ENCODE data around the gene AFAP1. TPM values are rescaled to one million over a fixed set of nuclear protein-coding genes. Genes with fewer than 3 reads are reported as not detected.

AFAP1 gene, protein sequence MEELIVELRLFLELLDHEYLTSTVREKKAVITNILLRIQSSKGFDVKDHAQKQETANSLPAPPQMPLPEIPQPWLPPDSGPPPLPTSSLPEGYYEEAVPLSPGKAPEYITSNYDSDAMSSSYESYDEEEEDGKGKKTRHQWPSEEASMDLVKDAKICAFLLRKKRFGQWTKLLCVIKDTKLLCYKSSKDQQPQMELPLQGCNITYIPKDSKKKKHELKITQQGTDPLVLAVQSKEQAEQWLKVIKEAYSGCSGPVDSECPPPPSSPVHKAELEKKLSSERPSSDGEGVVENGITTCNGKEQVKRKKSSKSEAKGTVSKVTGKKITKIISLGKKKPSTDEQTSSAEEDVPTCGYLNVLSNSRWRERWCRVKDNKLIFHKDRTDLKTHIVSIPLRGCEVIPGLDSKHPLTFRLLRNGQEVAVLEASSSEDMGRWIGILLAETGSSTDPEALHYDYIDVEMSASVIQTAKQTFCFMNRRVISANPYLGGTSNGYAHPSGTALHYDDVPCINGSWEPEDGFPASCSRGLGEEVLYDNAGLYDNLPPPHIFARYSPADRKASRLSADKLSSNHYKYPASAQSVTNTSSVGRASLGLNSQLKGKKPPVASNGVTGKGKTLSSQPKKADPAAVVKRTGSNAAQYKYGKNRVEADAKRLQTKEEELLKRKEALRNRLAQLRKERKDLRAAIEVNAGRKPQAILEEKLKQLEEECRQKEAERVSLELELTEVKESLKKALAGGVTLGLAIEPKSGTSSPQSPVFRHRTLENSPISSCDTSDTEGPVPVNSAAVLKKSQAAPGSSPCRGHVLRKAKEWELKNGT
- total RNA-seq (10 to 100 TPM in 4 of 5 donors, 1 to 10 TPM in 1; 4.8 to 34.8 (median 20.3) TPM), total RNA-seq (19.5 to 126 (median 45.5) reads per million in 29 experiments)
- total RNA-seq (2013), result 7.4 TPM

DNA sequence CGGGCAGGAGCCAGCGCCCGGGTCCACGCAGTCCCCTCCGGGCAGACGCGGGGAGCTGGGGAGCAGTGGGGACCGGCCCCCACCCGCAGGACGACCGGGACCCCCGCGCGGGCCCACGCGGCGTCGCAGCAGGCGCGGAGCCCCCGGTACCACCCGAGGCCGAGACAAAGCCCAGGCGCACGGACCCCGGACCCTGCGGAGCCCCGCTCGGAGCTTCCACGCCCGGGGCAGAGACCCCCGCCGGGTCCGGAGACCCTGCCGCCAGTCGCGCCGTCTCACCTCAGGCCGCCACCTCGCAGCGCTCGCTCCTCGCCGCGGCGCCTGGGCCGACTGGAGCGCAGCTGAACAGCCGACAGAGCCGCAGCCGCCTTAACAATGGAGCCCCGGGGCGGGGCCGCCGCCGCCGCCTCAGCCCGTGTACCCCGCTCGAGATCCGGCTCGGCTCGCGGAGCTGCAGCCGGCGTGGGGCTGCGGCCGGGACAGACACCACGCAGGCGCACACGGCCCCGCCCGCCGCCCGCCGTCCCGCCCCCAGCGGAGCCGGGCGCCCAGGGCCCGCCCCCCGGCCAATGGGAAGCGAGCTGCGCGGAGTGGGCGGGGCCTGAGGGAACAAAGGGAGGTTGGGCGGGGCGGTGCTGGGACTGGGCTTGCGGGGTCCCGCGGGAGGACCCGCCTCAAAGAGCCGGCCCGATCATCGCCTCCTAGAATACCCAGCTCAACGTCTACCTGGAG, at the start of gene AFAP1:
Gene AFAP1, minus strand, starts transcription at position 485 of the 732 bp plus-strand sequence. CDS start 67,783 bp downstream, outside the sequence.
- Mint-ChIP-seq H3K27me3 (peaks cover 12% of the 10 kb centered on the region in 2 donors), H3K4me1 (peaks cover 14 to 31% (median 19%) of the 10 kb centered on the region in 3 donors), H3K27ac (no peak within 1 kb of the TSS), H3K36me3 (no peaks in the 10 kb centered on the region), H3K4me3 (peak within 1 kb of the TSS; percentile 62 to 75 (median 73)), H3K9me3 (no peaks in the 10 kb centered on the region)
- Histone ChIP-seq H3K4me1 (ENCODE audit: control insufficient read depth in 1 of 2, extremely low read depth in 1 of 2, insufficient read depth in 2 of 2, low read length in 2 of 2) (peaks cover 6 to 21% of the 10 kb centered on the region in 2 experiments), H3K4me3 (ENCODE audit: control insufficient read depth in 1 of 2, extremely low read depth in 1 of 2, low read length in 1 of 2) (peak within 1 kb of the TSS; percentile 69 to 71), H3K27me3 (replicated peaks in 1 of 2; ENCODE audit: control insufficient read depth in 2 of 2, extremely low read depth in 1 of 2, insufficient read depth in 2 of 2, low read length in 1 of 2) (peaks cover 8 to 14% of the 10 kb centered on the region in 2 experiments), H3K36me3 (ENCODE audit: control insufficient read depth in 2 of 2, extremely low read depth in 1 of 2, insufficient read depth in 1 of 2, low read length in 1 of 2) (no peaks in the 10 kb centered on the region), H3K9me3 (no peaks in the 10 kb centered on the region), H3K27ac (ENCODE audit: low read length) (no peak within 1 kb of the TSS)
- CTCF ChIA-PET, result interaction anchor here (0.6 to 1.9 kb wide), 14 partner anchors 31 to 1246 kb away, joined by 3 to 7 read pairs (median 4); no protein-coding TSS in a partner anchor
- peak; percentile 91 to 95 (median 92) for ATAC-seq (replicated peaks in 1 of 4)
- POLR2A ChIA-PET, result interaction anchor here (0.6 to 0.8 kb wide), 9 partner anchors 8 to 1066 kb away, joined by 3 to 5 read pairs (median 3); no protein-coding TSS in a partner anchor
- DNase-seq, result peak; percentile 75 to 95 (median 86)
- WGBS (ENCODE audit: insufficient coverage), result under 1% methylated on average over 92 of the region's 96 CpGs

DNA sequence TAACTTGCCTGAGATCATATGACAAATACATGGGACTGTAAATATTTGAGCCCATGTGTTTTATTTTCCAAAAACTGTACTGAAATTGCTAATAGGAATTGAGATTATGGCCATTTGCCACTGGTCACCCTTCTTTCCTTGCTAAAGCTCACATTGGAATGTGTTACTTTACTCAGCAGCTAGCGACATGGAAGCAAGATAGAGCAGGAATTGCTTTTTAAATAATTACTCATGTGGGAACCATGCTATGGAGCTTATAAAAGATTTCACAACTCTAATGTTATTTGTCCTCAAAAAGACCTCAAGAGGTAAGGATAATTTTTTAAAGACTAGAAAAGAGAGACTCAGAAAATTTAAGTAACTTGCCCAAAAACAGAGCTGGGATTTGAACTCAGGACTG, 48.8 kb upstream of the AFAP1 start:
- H3K36me3 Mint-ChIP-seq, result no peaks in the 10 kb centered on the region
- CTCF ChIA-PET, result interaction anchor here (0.7 to 1.5 kb wide), 5 partner anchors 145 to 190 kb away, joined by 3 to 7 read pairs (median 3); no protein-coding TSS in a partner anchor
- ATAC-seq (replicated peaks in 1 of 4), result no peak
- peaks cover 0 to 5% (median 2%) of the 10 kb centered on the region in 3 donors for H3K9me3 Mint-ChIP-seq
- peaks cover 0 to 7% (median 4%) of the 10 kb centered on the region in 3 donors for H3K4me1 Mint-ChIP-seq
- no peak for DNase-seq
- H3K27me3 ChIP-seq (replicated peaks in 1 of 2; ENCODE audit: control insufficient read depth in 2 of 2, extremely low read depth in 1 of 2, insufficient read depth in 2 of 2, low read length in 1 of 2), result peaks cover 0 to 23% of the 10 kb centered on the region in 2 experiments
- POLR2A ChIA-PET, result no interaction called here
- H3K36me3 ChIP-seq (ENCODE audit: control insufficient read depth in 2 of 2, extremely low read depth in 1 of 2, insufficient read depth in 1 of 2, low read length in 1 of 2), result no peaks in the 10 kb centered on the region
- no peak overlapping the region for H3K27ac Mint-ChIP-seq
- H3K27ac ChIP-seq (ENCODE audit: low read length), result no peak overlapping the region
- H3K4me3 Mint-ChIP-seq, result no peak overlapping the region
- no peaks in the 10 kb centered on the region for H3K9me3 ChIP-seq
- H3K4me1 ChIP-seq (ENCODE audit: control insufficient read depth in 1 of 2, extremely low read depth in 1 of 2, insufficient read depth in 2 of 2, low read length in 2 of 2), result peaks cover 0 to 9% of the 10 kb centered on the region in 2 experiments
- peaks cover 0 to under 1% of the 10 kb centered on the region in 2 donors for H3K27me3 Mint-ChIP-seq
- WGBS (ENCODE audit: insufficient coverage), result no CpG with 5 or more reads among the region's 1 CpG
- no peak overlapping the region for H3K4me3 ChIP-seq (ENCODE audit: control insufficient read depth in 1 of 2, extremely low read depth in 1 of 2, low read length in 1 of 2)

DNA sequence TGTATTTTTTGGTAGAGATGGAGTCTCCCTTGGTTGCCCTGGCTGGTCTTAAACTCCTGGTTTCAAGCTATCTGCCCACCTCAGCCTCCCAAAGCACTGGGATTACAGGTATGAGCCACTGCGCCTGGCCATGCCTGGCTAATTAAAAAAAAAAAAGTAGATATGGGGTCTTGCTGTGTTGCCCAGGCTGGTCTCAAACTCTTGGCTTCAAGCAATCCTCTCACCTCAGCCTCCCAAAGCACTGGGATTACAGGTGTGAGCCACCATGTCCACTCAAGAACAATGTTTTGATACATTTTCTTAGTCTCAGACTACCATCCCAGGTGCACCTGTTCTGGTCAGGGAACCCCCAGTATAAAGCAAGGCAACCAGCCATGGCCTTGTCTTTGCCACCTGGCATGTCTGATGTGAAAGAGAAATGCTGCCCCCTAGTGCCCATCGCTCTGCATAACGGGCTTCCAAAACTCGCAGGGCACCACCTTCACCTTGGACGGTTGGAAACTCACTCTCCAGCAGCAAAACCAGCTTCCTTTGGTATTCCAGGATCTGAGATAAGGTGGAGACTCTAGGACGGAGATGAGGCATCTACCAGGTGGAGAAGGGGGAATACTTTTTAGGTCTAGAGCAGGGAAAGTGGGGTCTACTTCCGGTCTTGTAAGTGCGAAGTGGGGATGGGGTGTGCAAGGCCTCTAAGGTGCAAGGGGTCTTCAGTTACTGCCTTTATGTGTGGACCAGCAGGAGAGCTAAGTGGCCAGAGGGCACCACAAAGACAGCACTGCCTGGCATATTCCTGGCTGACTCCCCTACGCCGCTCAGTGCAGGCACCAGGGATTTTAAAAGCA, 47.7 kb upstream of the AFAP1 start:
- H3K4me3 ChIP-seq (ENCODE audit: control insufficient read depth in 1 of 2, extremely low read depth in 1 of 2, low read length in 1 of 2), result no peak overlapping the region
- DNase-seq (peak; percentile 24 to 88 (median 66)), ATAC-seq (replicated peaks in 1 of 4) (peak; percentile 73 to 81 (median 78))
- H3K36me3 ChIP-seq (ENCODE audit: control insufficient read depth in 2 of 2, extremely low read depth in 1 of 2, insufficient read depth in 1 of 2, low read length in 1 of 2), result no peaks in the 10 kb centered on the region
- CTCF ChIA-PET, result interaction anchor here (0.6 to 1.7 kb wide), 11 partner anchors 51 to 569 kb away, joined by 3 to 8 read pairs (median 4); no protein-coding TSS in a partner anchor
- no peaks in the 10 kb centered on the region for H3K9me3 ChIP-seq
- H3K4me1 ChIP-seq (ENCODE audit: control insufficient read depth in 1 of 2, extremely low read depth in 1 of 2, insufficient read depth in 2 of 2, low read length in 2 of 2), result peaks cover 0 to 9% of the 10 kb centered on the region in 2 experiments
- peaks cover 0 to 7% (median 4%) of the 10 kb centered on the region in 3 donors for H3K4me1 Mint-ChIP-seq
- POLR2A ChIA-PET, result no interaction called here
- WGBS (ENCODE audit: insufficient coverage), result 80% methylated on average over 5 of the region's 10 CpGs
- peaks cover 0 to 3% of the 10 kb centered on the region in 2 donors for H3K27me3 Mint-ChIP-seq
- H3K36me3 Mint-ChIP-seq, result no peaks in the 10 kb centered on the region
- H3K4me3 Mint-ChIP-seq, result no peak overlapping the region
- peaks cover 0 to 29% of the 10 kb centered on the region in 2 experiments for H3K27me3 ChIP-seq (replicated peaks in 1 of 2; ENCODE audit: control insufficient read depth in 2 of 2, extremely low read depth in 1 of 2, insufficient read depth in 2 of 2, low read length in 1 of 2)
- no peak overlapping the region for H3K27ac ChIP-seq (ENCODE audit: low read length)
- H3K27ac Mint-ChIP-seq, result no peak overlapping the region
- peaks cover 0 to 5% (median 2%) of the 10 kb centered on the region in 3 donors for H3K9me3 Mint-ChIP-seq

DNA sequence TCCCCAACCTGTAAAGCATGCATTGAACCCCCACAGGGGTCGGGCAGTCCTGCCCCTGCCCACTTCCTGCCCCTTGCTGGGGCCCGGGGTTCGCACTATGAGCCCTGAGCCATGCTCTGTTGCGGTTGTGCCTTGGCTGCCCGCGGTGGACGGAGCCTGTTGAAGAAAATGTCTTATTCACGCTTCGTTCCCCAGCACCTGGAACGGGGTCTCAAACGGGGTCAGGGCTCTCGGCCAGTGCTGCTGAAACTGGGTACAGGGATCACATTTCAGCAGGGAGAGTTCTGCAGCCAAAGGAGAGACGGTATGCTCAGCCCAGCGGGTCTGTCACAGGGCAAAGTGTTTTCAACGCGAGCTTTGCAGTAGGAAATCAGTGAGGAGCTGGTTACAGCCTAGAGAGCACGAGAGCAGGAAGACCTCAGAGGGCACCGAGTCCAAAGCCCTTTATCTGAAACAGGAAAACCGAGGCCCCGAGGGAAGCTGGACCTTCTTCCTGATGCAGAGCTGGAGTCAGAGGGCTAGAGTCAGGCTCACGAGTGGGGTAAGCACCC, 46.3 kb upstream of the AFAP1 start:
- Histone ChIP-seq H3K27me3 (replicated peaks in 1 of 2; ENCODE audit: control insufficient read depth in 2 of 2, extremely low read depth in 1 of 2, insufficient read depth in 2 of 2, low read length in 1 of 2) (peaks cover 0 to 26% of the 10 kb centered on the region in 2 experiments), H3K27ac (ENCODE audit: low read length) (no peak overlapping the region), H3K36me3 (ENCODE audit: control insufficient read depth in 2 of 2, extremely low read depth in 1 of 2, insufficient read depth in 1 of 2, low read length in 1 of 2) (no peaks in the 10 kb centered on the region), H3K9me3 (no peaks in the 10 kb centered on the region), H3K4me3 (ENCODE audit: control insufficient read depth in 1 of 2, extremely low read depth in 1 of 2, low read length in 1 of 2) (no peak overlapping the region), H3K4me1 (ENCODE audit: control insufficient read depth in 1 of 2, extremely low read depth in 1 of 2, insufficient read depth in 2 of 2, low read length in 2 of 2) (peaks cover 0 to 15% of the 10 kb centered on the region in 2 experiments)
- peak overlapping the region in 1 of 2 donors; percentile 18 for H3K27ac Mint-ChIP-seq
- ATAC-seq (replicated peaks in 1 of 4) (peak in 1 of 4 experiments; percentile 17), DNase-seq (no peak)
- ChIA-PET POLR2A (no interaction called here), CTCF (interaction anchor here (0.7 to 1.7 kb wide), 4 partner anchors 48 to 184 kb away, joined by 3 to 8 read pairs (median 6); no protein-coding TSS in a partner anchor)
- WGBS (ENCODE audit: insufficient coverage), result 11% methylated on average over 20 of the region's 21 CpGs
- peaks cover 0 to 7% (median 4%) of the 10 kb centered on the region in 3 donors for H3K4me1 Mint-ChIP-seq
- H3K36me3 Mint-ChIP-seq, result no peaks in the 10 kb centered on the region
- peaks cover 0 to 5% (median 2%) of the 10 kb centered on the region in 3 donors for H3K9me3 Mint-ChIP-seq
- peaks cover 0 to 3% of the 10 kb centered on the region in 2 donors for H3K27me3 Mint-ChIP-seq
- peak overlapping the region in 2 of 3 donors; percentile 22 to 34 for H3K4me3 Mint-ChIP-seq

DNA sequence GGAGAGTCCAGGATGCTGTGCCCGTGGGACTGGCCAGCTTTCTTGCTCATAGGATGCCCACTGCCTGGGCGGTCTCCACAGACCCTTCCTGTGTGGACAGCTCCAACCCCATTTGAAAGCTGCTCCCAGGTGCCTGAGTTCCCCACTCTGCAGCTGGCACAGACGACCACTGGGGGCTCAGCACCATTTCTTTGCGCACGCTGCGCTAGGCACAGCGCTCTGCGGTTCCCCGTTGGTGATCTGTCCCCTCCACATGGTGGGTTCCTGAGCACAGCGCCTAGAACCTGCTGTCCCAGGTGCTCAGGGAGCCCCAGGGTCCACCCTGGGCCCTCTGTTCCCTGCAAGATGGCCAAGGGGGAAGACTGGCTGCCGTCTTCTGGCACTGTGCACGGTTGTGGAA, 45.4 kb upstream of the AFAP1 start:
- Mint-ChIP-seq H3K4me3 (no peak overlapping the region), H3K4me1 (peaks cover 0 to 7% (median 4%) of the 10 kb centered on the region in 3 donors), H3K27me3 (peaks cover 0 to 3% of the 10 kb centered on the region in 2 donors), H3K36me3 (no peaks in the 10 kb centered on the region), H3K9me3 (peaks cover 0 to 5% (median 2%) of the 10 kb centered on the region in 3 donors), H3K27ac (no peak overlapping the region)
- peaks cover 0 to 15% of the 10 kb centered on the region in 2 experiments for H3K4me1 ChIP-seq (ENCODE audit: control insufficient read depth in 1 of 2, extremely low read depth in 1 of 2, insufficient read depth in 2 of 2, low read length in 2 of 2)
- peaks cover 0 to 26% of the 10 kb centered on the region in 2 experiments for H3K27me3 ChIP-seq (replicated peaks in 1 of 2; ENCODE audit: control insufficient read depth in 2 of 2, extremely low read depth in 1 of 2, insufficient read depth in 2 of 2, low read length in 1 of 2)
- H3K4me3 ChIP-seq (ENCODE audit: control insufficient read depth in 1 of 2, extremely low read depth in 1 of 2, low read length in 1 of 2), result no peak overlapping the region
- ATAC-seq (replicated peaks in 1 of 4), result no peak
- no peaks in the 10 kb centered on the region for H3K36me3 ChIP-seq (ENCODE audit: control insufficient read depth in 2 of 2, extremely low read depth in 1 of 2, insufficient read depth in 1 of 2, low read length in 1 of 2)
- H3K9me3 ChIP-seq, result no peaks in the 10 kb centered on the region
- CTCF ChIA-PET, result no interaction called here
- no peak overlapping the region for H3K27ac ChIP-seq (ENCODE audit: low read length)
- POLR2A ChIA-PET, result no interaction called here
- DNase-seq, result no peak
- WGBS (ENCODE audit: insufficient coverage), result 83% methylated on average over 12 of the region's 12 CpGs
